ENCODE measurements around the gene CHRNB2. TPM values are rescaled to one million over a fixed set of nuclear protein-coding genes. Genes with fewer than 3 reads are reported as not detected.

Gene CHRNB2
- total RNA-seq: under 1 TPM; 0.05 to 0.74 TPM

- Histone ChIP-seq H3K4me1 (replicated peaks) (peaks cover 5% of the 10 kb centered on the region), H3K27ac (no peak within 1 kb of the TSS), H3K27me3 (replicated peaks; ENCODE audit: insufficient read depth) (no peaks in the 10 kb centered on the region), H3K36me3 (no peaks in the 10 kb centered on the region), H3K4me3 (no peak within 1 kb of the TSS), H3K9me3 (no peaks in the 10 kb centered on the region)
- intact Hi-C loops (cut with DNase I): no loop called here
- 3% methylated on average over 45 of the region's 53 CpGs for WGBS
- TF ChIP-seq CTCF (IDR thresholded peaks at IDR 0.05) (peak in 2 of 4 experiments; percentile 17 to 31), POLR2A (IDR thresholded peaks at IDR 0.05) (no peak)
- peak; percentile 57 for DNase-seq (ENCODE audit: low spot score)
Observed at GRCh38 chr1:154567386-154568156, at the start of gene CHRNB2. TSS of gene CHRNB2 (plus strand) at chr1:154567778. CDS start at chr1:154568045, 267 bp downstream.

GRCh38 chr1:154519591-154519991 lies 48.0 kb upstream of the CHRNB2 start:
- H3K4me1 ChIP-seq (replicated peaks): peaks cover 7% of the 10 kb centered on the region
- no peaks in the 10 kb centered on the region for H3K27me3 ChIP-seq (replicated peaks; ENCODE audit: insufficient read depth)
- no peak overlapping the region for H3K4me3 ChIP-seq
- DNase-seq (ENCODE audit: low spot score): no peak
- no peak overlapping the region for H3K27ac ChIP-seq
- 74% methylated on average over 9 of the region's 9 CpGs for WGBS
- no peaks in the 10 kb centered on the region for H3K36me3 ChIP-seq
- H3K9me3 ChIP-seq: no peaks in the 10 kb centered on the region
- TF ChIP-seq POLR2AphosphoS5 (IDR thresholded peaks at IDR 0.05) (no peak), CTCF (IDR thresholded peaks at IDR 0.05) (no peak), POLR2A (IDR thresholded peaks at IDR 0.05) (no peak)
- intact Hi-C loops (cut with DNase I): no loop called here

- no peak for TF ChIP-seq CTCF (IDR thresholded peaks at IDR 0.05)
- TF ChIP-seq POLR2AphosphoS5 (IDR thresholded peaks at IDR 0.05): no peak
- no peaks in the 10 kb centered on the region for H3K36me3 ChIP-seq
- 54% methylated on average over 3 of the region's 3 CpGs for WGBS
- H3K27me3 ChIP-seq (replicated peaks; ENCODE audit: insufficient read depth): no peaks in the 10 kb centered on the region
- H3K4me3 ChIP-seq: no peak overlapping the region
- no peak for DNase-seq (ENCODE audit: low spot score)
- no peak overlapping the region for H3K27ac ChIP-seq
- intact Hi-C loops (cut with DNase I): no loop called here
- H3K4me1 ChIP-seq (replicated peaks): peaks cover 7% of the 10 kb centered on the region
- no peaks in the 10 kb centered on the region for H3K9me3 ChIP-seq
Observed at GRCh38 chr1:154520333-154520732, 47.2 kb upstream of the CHRNB2 start.

GRCh38 chr1:154521695-154522094 lies 45.9 kb upstream of the CHRNB2 start:
- intact Hi-C loops (cut with DNase I): no loop called here
- Histone ChIP-seq H3K4me1 (replicated peaks) (peaks cover 7% of the 10 kb centered on the region), H3K4me3 (no peak overlapping the region), H3K27me3 (replicated peaks; ENCODE audit: insufficient read depth) (no peaks in the 10 kb centered on the region), H3K27ac (no peak overlapping the region), H3K36me3 (no peaks in the 10 kb centered on the region), H3K9me3 (no peaks in the 10 kb centered on the region)
- WGBS: 32% methylated on average over 3 of the region's 3 CpGs
- no peak for TF ChIP-seq POLR2AphosphoS5 (IDR thresholded peaks at IDR 0.05)
- no peak for TF ChIP-seq CTCF (IDR thresholded peaks at IDR 0.05)
- no peak for TF ChIP-seq POLR2A (IDR thresholded peaks at IDR 0.05)
- DNase-seq (ENCODE audit: low spot score): no peak

- intact Hi-C loops (cut with DNase I): no loop called here
- H3K4me3 ChIP-seq: no peak overlapping the region
- no peak overlapping the region for H3K27ac ChIP-seq
- TF ChIP-seq POLR2A (IDR thresholded peaks at IDR 0.05): no peak
- TF ChIP-seq CTCF (IDR thresholded peaks at IDR 0.05): no peak
- TF ChIP-seq POLR2AphosphoS5 (IDR thresholded peaks at IDR 0.05): no peak
- H3K4me1 ChIP-seq (replicated peaks): peaks cover 7% of the 10 kb centered on the region
- H3K36me3 ChIP-seq: no peaks in the 10 kb centered on the region
- no peaks in the 10 kb centered on the region for H3K9me3 ChIP-seq
- no peak for DNase-seq (ENCODE audit: low spot score)
- no peaks in the 10 kb centered on the region for H3K27me3 ChIP-seq (replicated peaks; ENCODE audit: insufficient read depth)
Observed at GRCh38 chr1:154524881-154525280, 42.7 kb upstream of the CHRNB2 start.

Data from prostate gland (tissue), 2 donors.